Measurements from ENCODE around the gene EPS15.
"Not testable (repeated sequence)": the region's sequence is repeated elsewhere in the genome, so short reads cannot be mapped to it uniquely, and the experiment has no call there.

DNA sequence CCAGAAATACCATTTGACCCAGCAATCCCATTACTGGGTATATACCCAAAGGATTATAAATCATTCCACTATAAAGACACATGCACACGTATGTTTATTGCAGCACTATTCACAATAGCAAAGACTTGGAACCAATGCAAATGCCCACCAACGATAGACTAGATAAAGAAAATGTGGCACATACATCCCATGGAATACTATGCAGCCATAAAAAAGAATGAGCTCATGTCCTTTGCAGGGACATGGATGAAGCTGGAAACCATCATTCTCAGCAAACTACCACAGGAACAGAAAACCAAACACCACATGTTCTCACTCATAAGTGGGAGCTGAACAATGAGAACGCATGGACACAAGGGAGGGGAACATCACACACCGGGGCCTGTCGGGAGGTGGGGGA is 107.2 kb downstream of the EPS15 start:
- TF ChIP-seq CTCF, POLR2A (IDR thresholded peaks at IDR 0.05): not testable (repeated sequence)

Measured in lower leg skin (tissue), 3 donors.